Vagina (tissue), 2 donors: ENCODE measurements around the gene ALS2CL. TPM values are rescaled to one million over a fixed set of nuclear protein-coding genes. Genes with fewer than 3 reads are reported as not detected.

Experiments used
- DNase-seq, 2 donors: peaks; one replicate each; pipeline ENCODE4 v3.0.0-alpha.2; 2017; ENCODE audit errors: extremely low spot score in 2 of 2
- H3K27ac ChIP-seq: fragments of 200-600 bp; sonication (generic); one replicate; pipeline ENCODE4 v1.5.1; 2019
- H3K27me3 ChIP-seq: fragments of 200-600 bp; sonication (generic); one replicate; pipeline ENCODE4 v1.5.1; 2019
- H3K36me3 ChIP-seq, 2 donors: fragments of 200-600 bp; sonication (generic); one replicate each; pipeline ENCODE4 v1.5.1; 2017 to 2019
- H3K4me1 ChIP-seq: fragments of 200-600 bp; sonication (generic); one replicate; pipeline ENCODE4 v1.5.1; 2019
- H3K4me3 ChIP-seq, 2 donors: fragments of 200-600 bp; sonication (generic); 1 replicate in 1 of 2; 2 replicates in 1 of 2; pipeline ENCODE4 v1.5.1; 2016 to 2019
- H3K9me3 ChIP-seq: fragments of 200-600 bp; sonication (generic); one replicate; pipeline ENCODE4 v1.5.1; 2019
- CTCF ChIP-seq, 3 experiments: fragments of 450-650 bp in 2 of 3; fragments of 200-600 bp in 1 of 3; sonication (generic) in 1 of 3; IDR thresholded peaks; one replicate each; pipeline ENCODE4 v1.5.1; 2017 to 2019; ENCODE audit warnings: antibody characterized with exemption in 3 of 3, mild to moderate bottlenecking in 2 of 3, moderate library complexity in 2 of 3
- POLR2A ChIP-seq, 2 donors: fragments of 450-650 bp; IDR thresholded peaks; one replicate each; pipeline ENCODE4 v1.6.1; 2017; ENCODE audit warnings: antibody characterized with exemption in 2 of 2, mild to moderate bottlenecking in 2 of 2, moderate library complexity in 2 of 2
- POLR2AphosphoS5 ChIP-seq, 2 donors: sonication (generic); formaldehyde crosslinking; IDR thresholded peaks; one replicate each; pipeline ENCODE4 v1.9.0; 2017; ENCODE audit warnings: antibody characterized with exemption in 2 of 2, mild to moderate bottlenecking in 2 of 2, low read depth in 1 of 2; ENCODE audit not compliant: insufficient read depth in 1 of 2
- intact Hi-C: fragments of 100-400 bp; cut with DNase I; formaldehyde crosslinking; loops from one replicate; pipeline ENCODE4 v1.15.1; 2023
- total RNA-seq: library from RNA; depleted of rRNA; stranded (reverse); fragments of >200 nt; gene quantifications from one replicate; pipeline ENCODE4 v1.2.3, GENCODE V29; 2016

Gene ALS2CL
- total RNA-seq, 1 donor from 2014 or later = 134 TPM

- DNase-seq = no peak
- intact Hi-C loops = no loop called here
- Histone ChIP-seq H3K36me3 (peaks cover 0 to 7% of the 10 kb centered on the region in 2 donors), H3K4me3 (no peak overlapping the region), H3K27ac (no peak overlapping the region), H3K9me3 (no peaks in the 10 kb centered on the region), H3K4me1 (no peaks in the 10 kb centered on the region), H3K27me3 (no peaks in the 10 kb centered on the region)
- TF ChIP-seq POLR2A (IDR thresholded peaks at IDR 0.05) (no peak), POLR2AphosphoS5 (IDR thresholded peaks at IDR 0.05; ENCODE audit: insufficient read depth in 1 of 2, low read depth in 1 of 2) (no peak), CTCF (IDR thresholded peaks at IDR 0.05) (no peak)
Measured at GRCh38 chr3:46669191-46669999, 24.1 kb downstream of the ALS2CL start.

- no peak overlapping the region for H3K27ac ChIP-seq
- peaks cover 4% of the 10 kb centered on the region for H3K4me1 ChIP-seq
- H3K27me3 ChIP-seq = no peaks in the 10 kb centered on the region
- no peak for DNase-seq
- TF ChIP-seq POLR2A (IDR thresholded peaks at IDR 0.05) (no peak), CTCF (IDR thresholded peaks at IDR 0.05) (no peak), POLR2AphosphoS5 (IDR thresholded peaks at IDR 0.05; ENCODE audit: insufficient read depth in 1 of 2, low read depth in 1 of 2) (no peak)
- H3K4me3 ChIP-seq = no peak overlapping the region
- intact Hi-C loops = no loop called here
- H3K9me3 ChIP-seq = no peaks in the 10 kb centered on the region
- peaks cover 0 to 6% of the 10 kb centered on the region in 2 donors for H3K36me3 ChIP-seq
Measured at GRCh38 chr3:46668591-46668990, 24.9 kb downstream of the ALS2CL start.

- intact Hi-C loops = no loop called here
- no peak for DNase-seq
- no peak overlapping the region for H3K4me3 ChIP-seq
- no peak overlapping the region for H3K27ac ChIP-seq
- no peaks in the 10 kb centered on the region for H3K27me3 ChIP-seq
- TF ChIP-seq CTCF (IDR thresholded peaks at IDR 0.05) (no peak), POLR2A (IDR thresholded peaks at IDR 0.05) (no peak), POLR2AphosphoS5 (IDR thresholded peaks at IDR 0.05; ENCODE audit: insufficient read depth in 1 of 2, low read depth in 1 of 2) (no peak)
- H3K4me1 ChIP-seq = peaks cover 9% of the 10 kb centered on the region
- H3K9me3 ChIP-seq = no peaks in the 10 kb centered on the region
- H3K36me3 ChIP-seq = peaks cover 0 to 1% of the 10 kb centered on the region in 2 donors
Measured at GRCh38 chr3:46668116-46668515, 25.4 kb downstream of the ALS2CL start.

GRCh38 chr3:46667657-46668056, 25.8 kb downstream of the ALS2CL start:
- no peaks in the 10 kb centered on the region for H3K27me3 ChIP-seq
- H3K36me3 ChIP-seq = no peaks in the 10 kb centered on the region
- intact Hi-C loops = no loop called here
- no peak overlapping the region for H3K27ac ChIP-seq
- no peak overlapping the region for H3K4me3 ChIP-seq
- H3K4me1 ChIP-seq = peaks cover 13% of the 10 kb centered on the region
- TF ChIP-seq POLR2A (IDR thresholded peaks at IDR 0.05) (no peak), CTCF (IDR thresholded peaks at IDR 0.05) (no peak), POLR2AphosphoS5 (IDR thresholded peaks at IDR 0.05; ENCODE audit: insufficient read depth in 1 of 2, low read depth in 1 of 2) (no peak)
- H3K9me3 ChIP-seq = no peaks in the 10 kb centered on the region
- DNase-seq = no peak

GRCh38 chr3:46667061-46667621, 26.3 kb downstream of the ALS2CL start:
- no peak for DNase-seq
- H3K9me3 ChIP-seq = no peaks in the 10 kb centered on the region
- H3K4me3 ChIP-seq = no peak overlapping the region
- TF ChIP-seq POLR2A (IDR thresholded peaks at IDR 0.05) (no peak), POLR2AphosphoS5 (IDR thresholded peaks at IDR 0.05; ENCODE audit: insufficient read depth in 1 of 2, low read depth in 1 of 2) (no peak), CTCF (IDR thresholded peaks at IDR 0.05) (no peak)
- peaks cover 14% of the 10 kb centered on the region for H3K4me1 ChIP-seq
- intact Hi-C loops = no loop called here
- H3K27ac ChIP-seq = no peak overlapping the region
- no peaks in the 10 kb centered on the region for H3K27me3 ChIP-seq
- H3K36me3 ChIP-seq = no peaks in the 10 kb centered on the region
